Measurements from ENCODE around the gene ART4. TPM values are rescaled to one million over a fixed set of nuclear protein-coding genes. Genes with fewer than 3 reads are reported as not detected.

The ART4 gene
- total RNA-seq, 1 donor from 2014 or later = 5.0 TPM

DNA sequence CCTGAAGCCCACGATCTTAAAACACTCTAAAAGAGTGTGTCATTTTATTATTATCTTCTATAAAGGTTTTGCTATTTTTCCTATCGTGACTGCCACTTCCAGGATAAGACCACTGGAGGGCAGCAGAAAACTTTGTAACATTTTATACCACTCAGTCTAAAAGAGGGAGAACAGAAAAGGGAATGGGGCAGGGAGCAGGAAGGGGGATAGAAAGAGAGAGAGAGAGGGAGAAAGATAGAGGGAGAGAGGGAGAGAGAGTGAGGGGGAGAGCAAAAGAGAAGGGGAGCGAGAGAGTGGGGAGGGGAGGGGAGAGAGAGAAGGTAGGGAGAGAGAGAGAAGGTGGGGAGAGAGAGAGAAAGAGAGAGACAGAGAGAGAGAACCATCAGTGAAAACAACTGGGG, 2.0 kb upstream of the ART4 start:
- intact Hi-C loops (cut with micrococcal nuclease) = loop anchor here (2.0 to 5.0 kb wide), 2 partner anchors 37 to 151 kb away; no protein-coding TSS in a partner anchor
- Histone ChIP-seq H3K27me3 (ENCODE audit: low read depth) (no peaks in the 10 kb centered on the region), H3K4me3 (no peak overlapping the region), H3K27ac (replicated peaks) (peak overlapping the region; percentile 85), H3K9me3 (replicated peaks) (no peaks in the 10 kb centered on the region), H3K4me1 (peaks cover 79% of the 10 kb centered on the region), H3K36me3 (no peaks in the 10 kb centered on the region)
- TF ChIP-seq, protein P1, sequence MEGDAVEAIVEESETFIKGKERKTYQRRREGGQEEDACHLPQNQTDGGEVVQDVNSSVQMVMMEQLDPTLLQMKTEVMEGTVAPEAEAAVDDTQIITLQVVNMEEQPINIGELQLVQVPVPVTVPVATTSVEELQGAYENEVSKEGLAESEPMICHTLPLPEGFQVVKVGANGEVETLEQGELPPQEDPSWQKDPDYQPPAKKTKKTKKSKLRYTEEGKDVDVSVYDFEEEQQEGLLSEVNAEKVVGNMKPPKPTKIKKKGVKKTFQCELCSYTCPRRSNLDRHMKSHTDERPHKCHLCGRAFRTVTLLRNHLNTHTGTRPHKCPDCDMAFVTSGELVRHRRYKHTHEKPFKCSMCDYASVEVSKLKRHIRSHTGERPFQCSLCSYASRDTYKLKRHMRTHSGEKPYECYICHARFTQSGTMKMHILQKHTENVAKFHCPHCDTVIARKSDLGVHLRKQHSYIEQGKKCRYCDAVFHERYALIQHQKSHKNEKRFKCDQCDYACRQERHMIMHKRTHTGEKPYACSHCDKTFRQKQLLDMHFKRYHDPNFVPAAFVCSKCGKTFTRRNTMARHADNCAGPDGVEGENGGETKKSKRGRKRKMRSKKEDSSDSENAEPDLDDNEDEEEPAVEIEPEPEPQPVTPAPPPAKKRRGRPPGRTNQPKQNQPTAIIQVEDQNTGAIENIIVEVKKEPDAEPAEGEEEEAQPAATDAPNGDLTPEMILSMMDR (IDR thresholded peaks at IDR 0.05; ENCODE audit: borderline replicate concordance) = peak; percentile 85
- no peak for DNase-seq

DNA sequence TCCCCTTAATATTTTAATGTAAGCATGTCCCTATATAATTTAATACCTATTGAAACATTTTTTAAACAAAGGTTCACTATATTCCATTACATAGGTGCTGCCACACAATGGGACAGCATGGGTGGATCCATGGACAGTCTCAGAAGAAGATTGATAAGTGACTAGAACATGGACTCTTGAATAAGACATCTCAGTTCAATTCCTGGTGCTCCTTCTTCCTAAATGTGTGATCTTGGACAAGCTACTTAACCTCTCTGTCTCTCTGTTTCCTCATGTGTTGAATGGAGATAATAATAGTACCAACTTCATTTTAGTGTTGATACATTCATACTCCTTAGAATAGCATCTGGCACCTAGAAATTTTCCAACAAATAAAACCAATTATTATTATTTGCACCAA, 1.1 kb upstream of the ART4 start:
- no peak for DNase-seq
- Histone ChIP-seq H3K4me3 (no peak overlapping the region), H3K36me3 (no peaks in the 10 kb centered on the region), H3K9me3 (replicated peaks) (peaks cover 1% of the 10 kb centered on the region), H3K27ac (replicated peaks) (peak overlapping the region; percentile 85), H3K27me3 (ENCODE audit: low read depth) (no peaks in the 10 kb centered on the region), H3K4me1 (peaks cover 77% of the 10 kb centered on the region)
- intact Hi-C loops (cut with micrococcal nuclease) = loop anchor here (2.0 kb wide), 1 partner anchor 152 kb away; no protein-coding TSS in a partner anchor
- TF ChIP-seq, protein P1 (IDR thresholded peaks at IDR 0.05; ENCODE audit: borderline replicate concordance) = no peak

DNA sequence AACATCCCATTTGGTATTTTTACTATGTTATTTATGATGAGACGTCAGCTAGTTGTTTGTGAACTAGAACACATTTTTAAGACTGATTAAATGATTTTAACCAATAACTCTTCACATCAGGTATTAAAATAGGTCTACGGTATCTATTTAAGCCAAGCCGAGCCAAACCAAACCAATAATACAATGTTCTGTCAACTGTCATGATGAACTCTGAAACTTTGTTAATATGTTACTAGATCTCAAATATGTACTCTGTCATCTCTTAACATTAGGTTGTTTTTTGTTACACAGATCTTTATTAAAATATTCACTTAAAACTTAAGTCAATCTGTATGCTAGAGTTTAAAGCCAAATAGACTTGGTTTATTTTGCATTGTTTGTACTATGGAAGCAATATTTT, 1.0 kb downstream of the ART4 start:
- no peak for DNase-seq
- intact Hi-C loops (cut with micrococcal nuclease) = no loop called here
- H3K9me3 ChIP-seq (replicated peaks) = peaks cover 5% of the 10 kb centered on the region
- H3K27ac ChIP-seq (replicated peaks) = peak overlapping the region; percentile 85
- H3K4me3 ChIP-seq = peak overlapping the region; percentile 51
- no peaks in the 10 kb centered on the region for H3K36me3 ChIP-seq
- TF ChIP-seq, protein P1 (IDR thresholded peaks at IDR 0.05; ENCODE audit: borderline replicate concordance) = no peak
- peaks cover 69% of the 10 kb centered on the region for H3K4me1 ChIP-seq
- H3K27me3 ChIP-seq (ENCODE audit: low read depth) = no peaks in the 10 kb centered on the region

DNA sequence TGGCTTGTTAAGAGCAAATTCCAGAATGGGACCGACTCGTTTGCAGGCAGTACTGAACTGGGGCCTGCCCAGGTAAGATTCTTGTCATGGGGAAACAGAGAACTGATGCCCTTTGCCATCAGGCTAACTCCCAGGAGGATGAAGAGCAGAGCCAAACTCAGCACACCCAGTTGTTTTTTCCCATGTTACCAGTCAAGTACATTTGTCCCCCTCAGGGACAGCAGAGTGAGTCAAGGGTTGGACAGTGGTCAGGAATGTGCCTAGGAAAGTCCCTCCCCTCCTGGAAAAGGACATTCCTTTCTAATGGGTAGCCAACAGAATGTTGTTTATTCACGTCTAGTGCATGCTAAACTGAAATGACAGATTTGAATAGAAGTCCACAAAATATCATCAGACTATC, 1.6 kb downstream of the ART4 start:
- H3K27me3 ChIP-seq (ENCODE audit: low read depth) = no peaks in the 10 kb centered on the region
- peak overlapping the region; percentile 51 for H3K4me3 ChIP-seq
- intact Hi-C loops (cut with micrococcal nuclease) = no loop called here
- peaks cover 5% of the 10 kb centered on the region for H3K9me3 ChIP-seq (replicated peaks)
- peak overlapping the region; percentile 85 for H3K27ac ChIP-seq (replicated peaks)
- peak; percentile 56 for DNase-seq
- no peaks in the 10 kb centered on the region for H3K36me3 ChIP-seq
- H3K4me1 ChIP-seq = peaks cover 64% of the 10 kb centered on the region
- TF ChIP-seq, protein P1 (IDR thresholded peaks at IDR 0.05; ENCODE audit: borderline replicate concordance) = no peak

DNA sequence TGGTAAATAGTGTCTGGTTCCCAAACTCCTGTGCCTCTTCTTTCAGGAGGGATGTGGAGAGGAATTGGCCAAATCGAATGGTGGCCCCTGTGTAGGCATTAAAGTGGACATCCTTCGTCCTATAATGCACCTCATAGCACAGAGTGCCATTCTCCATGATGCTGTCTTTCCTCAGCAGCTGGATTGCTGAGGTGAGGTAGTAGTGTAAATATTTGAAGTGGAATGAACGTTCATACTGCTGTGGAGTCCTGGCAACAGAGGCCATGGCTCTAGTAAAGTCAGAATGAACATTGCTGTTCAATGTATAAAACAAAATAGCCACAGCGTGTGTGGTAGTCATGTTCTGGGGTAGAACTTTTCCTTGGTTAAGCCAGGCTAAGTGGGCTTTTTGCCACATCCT, 2.7 kb downstream of the ART4 start:
- intact Hi-C loops (cut with micrococcal nuclease) = no loop called here

More for the DNA sequence above, 2.7 kb downstream of the ART4 start:
- no peak overlapping the region for H3K4me3 ChIP-seq
- no peaks in the 10 kb centered on the region for H3K27me3 ChIP-seq (ENCODE audit: low read depth)
- H3K4me1 ChIP-seq = peaks cover 56% of the 10 kb centered on the region
- peaks cover 5% of the 10 kb centered on the region for H3K9me3 ChIP-seq (replicated peaks)
- H3K36me3 ChIP-seq = no peaks in the 10 kb centered on the region
- TF ChIP-seq, protein P1 (IDR thresholded peaks at IDR 0.05; ENCODE audit: borderline replicate concordance) = no peak
- peak overlapping the region; percentile 85 for H3K27ac ChIP-seq (replicated peaks)
- no peak for DNase-seq

All from left ventricle myocardium inferior (tissue), 1 donor.